ENCODE measurements around the gene OLFML2A.

- no peak for TF ChIP-seq CTCF (IDR thresholded peaks at IDR 0.05)
- no peak for TF ChIP-seq EP300 (IDR thresholded peaks at IDR 0.05)
- no peak for TF ChIP-seq POLR2A (IDR thresholded peaks at IDR 0.05)
Observed at GRCh38 chr9:124759327-124759726, 17.6 kb upstream of the OLFML2A start.
